Activated CD4-positive, alpha-beta memory T cell treated with anti-CD3 and anti-CD28 coated beads, Interleukin-2, amount 10 ng/mL, durations not matched to agents 7 days and 5 days (primary cell): ENCODE results near the gene APBA2. TPM values are rescaled to one million over a fixed set of nuclear protein-coding genes. Genes with fewer than 3 reads are reported as not detected.

Experiments used
- CTCF ChIA-PET: fragments of 350-600 bp; sonication (Branson Sonifier 250); formaldehyde crosslinking; loops from one replicate; lab custom pipeline; 2021; ENCODE audit warnings: antibody characterized with exemption, inconsistent platforms; lab: Charles Lee
- POLR2A ChIA-PET: fragments of 350-600 bp; sonication (Branson Sonifier 250); formaldehyde crosslinking; loops from one replicate; lab custom pipeline; 2021; ENCODE audit warnings: antibody characterized with exemption; lab: Charles Lee
- DNase-seq: peaks from one replicate; pipeline ENCODE4 v3.0.0-alpha.2; 2020
- H3K27ac Mint-ChIP-seq: one replicate; pipeline ENCODE4 v1.8.0; 2021; ENCODE audit warnings: mild to moderate bottlenecking, mixed read lengths
- H3K27me3 Mint-ChIP-seq: one replicate; pipeline ENCODE4 v1.8.0; 2021; ENCODE audit warnings: mixed read lengths
- H3K36me3 Mint-ChIP-seq: one replicate; pipeline ENCODE4 v1.8.0; 2021; ENCODE audit warnings: low read depth, mixed read lengths
- H3K4me1 Mint-ChIP-seq: one replicate; pipeline ENCODE4 v1.8.0; 2021; ENCODE audit warnings: mixed read lengths
- H3K4me3 Mint-ChIP-seq: one replicate; pipeline ENCODE4 v1.8.0; 2021; ENCODE audit warnings: mild to moderate bottlenecking, mixed read lengths
- H3K9me3 Mint-ChIP-seq: one replicate; pipeline ENCODE4 v1.8.0; 2021; ENCODE audit warnings: mixed read lengths
- total RNA-seq, 2 experiments: library from RNA; stranded (reverse); gene quantifications; one replicate each; pipeline ENCODE4 v1.2.3, GENCODE V29; 2021

Gene APBA2
- total RNA-seq, 2 experiments from 2014 or later, result 0.81 to 0.93 TPM

GRCh38 chr15:28956491-28956890 lies 70.7 kb downstream of the APBA2 start:
- peaks cover 9% of the 10 kb centered on the region for H3K27me3 Mint-ChIP-seq
- CTCF ChIA-PET, result no interaction called here
- H3K9me3 Mint-ChIP-seq, result no peaks in the 10 kb centered on the region
- H3K4me3 Mint-ChIP-seq, result no peak overlapping the region
- POLR2A ChIA-PET, result no interaction called here
- no peak overlapping the region for H3K27ac Mint-ChIP-seq
- H3K36me3 Mint-ChIP-seq, result no peaks in the 10 kb centered on the region
- DNase-seq, result no peak
- peaks cover 15% of the 10 kb centered on the region for H3K4me1 Mint-ChIP-seq

GRCh38 chr15:28957606-28958498 lies 72.1 kb downstream of the APBA2 start:
- Mint-ChIP-seq H3K27ac (no peak overlapping the region), H3K4me1 (peaks cover 15% of the 10 kb centered on the region), H3K27me3 (peaks cover 7% of the 10 kb centered on the region), H3K9me3 (no peaks in the 10 kb centered on the region), H3K4me3 (no peak overlapping the region), H3K36me3 (no peaks in the 10 kb centered on the region)
- ChIA-PET CTCF (no interaction called here), POLR2A (no interaction called here)
- DNase-seq, result no peak

DNA sequence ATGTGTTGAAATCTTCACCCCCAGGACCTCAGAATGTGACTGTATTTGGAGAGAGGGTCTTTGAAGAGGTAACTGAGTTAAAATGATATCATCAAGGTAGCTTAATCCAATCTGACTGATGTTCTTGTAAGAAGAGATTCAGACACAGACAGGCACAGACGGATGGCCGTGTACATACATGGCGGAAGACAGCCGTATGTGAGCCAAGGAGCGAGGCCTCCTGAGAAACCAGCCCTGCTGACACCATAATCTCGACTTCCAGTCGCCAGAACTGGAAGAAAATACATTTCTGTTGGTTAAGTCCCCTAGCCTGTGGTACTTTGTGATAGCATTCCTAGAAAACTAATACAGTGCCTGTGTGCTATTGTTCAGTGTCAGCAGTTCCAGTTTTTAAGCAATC lies 73.6 kb downstream of the APBA2 start:
- peaks cover 15% of the 10 kb centered on the region for H3K4me1 Mint-ChIP-seq

DNA sequence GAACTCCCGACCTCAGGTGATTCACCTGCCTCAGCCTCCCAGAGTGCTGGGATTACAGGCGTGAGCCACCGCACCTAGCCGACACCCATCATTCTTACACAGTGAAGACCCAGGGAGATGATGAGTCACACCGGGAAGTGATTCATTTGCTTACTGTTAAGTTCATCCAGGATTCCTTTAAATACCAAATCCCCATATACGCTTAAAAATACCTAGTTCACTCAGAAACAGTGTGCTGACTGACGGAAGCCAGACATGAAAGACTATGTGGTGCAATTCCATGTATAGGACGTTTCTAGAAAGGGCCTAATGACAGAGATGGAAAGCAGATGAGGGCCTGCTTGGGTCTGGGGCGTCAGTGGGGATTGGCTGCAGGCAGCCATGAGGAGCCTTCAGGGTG lies 75.2 kb downstream of the APBA2 start:
- Mint-ChIP-seq H3K4me1 (peaks cover 3% of the 10 kb centered on the region), H3K4me3 (no peak overlapping the region), H3K9me3 (no peaks in the 10 kb centered on the region), H3K27ac (no peak overlapping the region), H3K27me3 (no peaks in the 10 kb centered on the region), H3K36me3 (no peaks in the 10 kb centered on the region)
- CTCF ChIA-PET, result no interaction called here
- no peak for DNase-seq
- POLR2A ChIA-PET, result no interaction called here

More for the DNA sequence above, 73.6 kb downstream of the APBA2 start:
- no peak overlapping the region for H3K27ac Mint-ChIP-seq
- H3K9me3 Mint-ChIP-seq, result no peaks in the 10 kb centered on the region
- H3K4me3 Mint-ChIP-seq, result no peak overlapping the region
- ChIA-PET CTCF (no interaction called here), POLR2A (no interaction called here)
- H3K36me3 Mint-ChIP-seq, result no peaks in the 10 kb centered on the region
- no peaks in the 10 kb centered on the region for H3K27me3 Mint-ChIP-seq
- DNase-seq, result no peak

GRCh38 chr15:28961391-28961790 lies 75.6 kb downstream of the APBA2 start:
- no peaks in the 10 kb centered on the region for H3K9me3 Mint-ChIP-seq
- CTCF ChIA-PET, result no interaction called here
- H3K4me3 Mint-ChIP-seq, result no peak overlapping the region
- DNase-seq, result no peak
- peaks cover 3% of the 10 kb centered on the region for H3K4me1 Mint-ChIP-seq
- H3K27ac Mint-ChIP-seq, result no peak overlapping the region
- peaks cover 1% of the 10 kb centered on the region for H3K27me3 Mint-ChIP-seq
- no peaks in the 10 kb centered on the region for H3K36me3 Mint-ChIP-seq
- POLR2A ChIA-PET, result no interaction called here

DNA sequence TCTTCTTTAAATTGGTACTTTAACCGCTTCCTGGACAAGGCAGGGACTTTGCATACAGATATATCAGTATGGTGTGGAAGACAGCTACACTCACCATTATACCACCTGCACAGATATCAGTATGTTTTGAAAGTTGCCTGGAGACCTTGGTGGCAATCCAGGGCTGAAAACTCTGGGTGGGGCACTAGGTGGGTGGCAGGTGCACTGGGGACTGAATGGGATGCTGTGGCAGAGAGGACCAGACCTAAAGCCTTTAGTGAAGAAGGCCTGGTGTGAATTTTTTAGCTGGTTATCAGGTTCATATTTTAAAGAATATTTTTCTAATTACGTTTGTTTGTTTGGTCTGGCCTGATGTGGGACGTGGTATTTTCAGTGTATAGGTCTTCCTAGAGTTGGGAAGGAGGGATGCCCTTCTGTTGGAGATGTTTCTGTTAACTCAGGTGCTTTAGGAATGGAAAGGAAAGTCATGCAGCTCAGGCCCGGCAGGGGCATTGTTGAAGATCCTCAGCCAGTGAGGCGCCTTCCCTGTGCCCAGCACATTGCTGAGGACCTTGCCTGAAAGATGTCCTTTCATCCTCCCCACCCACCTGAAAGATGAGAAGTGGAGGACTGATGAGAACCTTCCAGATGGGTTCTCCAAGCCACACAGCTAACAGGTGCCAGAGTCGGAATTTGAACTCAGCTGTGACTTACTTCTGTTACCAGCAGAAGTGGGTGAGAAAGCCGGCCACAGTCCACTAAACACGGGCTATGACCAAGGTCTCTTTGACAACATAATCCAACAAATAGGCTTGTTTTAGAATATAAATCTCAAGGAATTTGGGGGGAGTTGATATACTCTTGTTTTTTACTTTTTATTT lies 77.3 kb downstream of the APBA2 start:
- ChIA-PET CTCF (no interaction called here), POLR2A (no interaction called here)
- Mint-ChIP-seq H3K9me3 (no peaks in the 10 kb centered on the region), H3K27me3 (peaks cover 1% of the 10 kb centered on the region), H3K4me3 (no peak overlapping the region), H3K27ac (no peak overlapping the region), H3K4me1 (peaks cover 3% of the 10 kb centered on the region), H3K36me3 (no peaks in the 10 kb centered on the region)
- no peak for DNase-seq

GRCh38 chr15:28963711-28964081 lies 77.9 kb downstream of the APBA2 start:
- Mint-ChIP-seq H3K9me3 (no peaks in the 10 kb centered on the region), H3K4me3 (no peak overlapping the region), H3K36me3 (no peaks in the 10 kb centered on the region), H3K4me1 (peaks cover 3% of the 10 kb centered on the region), H3K27ac (no peak overlapping the region), H3K27me3 (peaks cover 1% of the 10 kb centered on the region)
- ChIA-PET POLR2A (no interaction called here), CTCF (interaction anchor here (1.4 kb wide), 1 partner anchor 11 kb away, joined by 3 read pairs; no protein-coding TSS in a partner anchor)
- no peak for DNase-seq

GRCh38 chr15:28964098-28964497 lies 78.3 kb downstream of the APBA2 start:
- Mint-ChIP-seq H3K4me1 (peaks cover 3% of the 10 kb centered on the region), H3K27me3 (peaks cover 1% of the 10 kb centered on the region), H3K27ac (no peak overlapping the region), H3K9me3 (no peaks in the 10 kb centered on the region), H3K4me3 (no peak overlapping the region), H3K36me3 (no peaks in the 10 kb centered on the region)
- no peak for DNase-seq
- ChIA-PET CTCF (interaction anchor here (1.4 kb wide), 1 partner anchor 11 kb away, joined by 3 read pairs; no protein-coding TSS in a partner anchor), POLR2A (no interaction called here)

GRCh38 chr15:28967066-28967465 lies 81.3 kb downstream of the APBA2 start:
- Mint-ChIP-seq H3K27me3 (peaks cover 1% of the 10 kb centered on the region), H3K4me1 (peaks cover 3% of the 10 kb centered on the region), H3K9me3 (no peaks in the 10 kb centered on the region), H3K36me3 (no peaks in the 10 kb centered on the region), H3K4me3 (no peak overlapping the region), H3K27ac (no peak overlapping the region)
- POLR2A ChIA-PET, result no interaction called here
- CTCF ChIA-PET, result no interaction called here
- no peak for DNase-seq

GRCh38 chr15:28967990-28968389 lies 82.2 kb downstream of the APBA2 start:
- CTCF ChIA-PET, result no interaction called here
- Mint-ChIP-seq H3K27ac (no peak overlapping the region), H3K27me3 (peaks cover 2% of the 10 kb centered on the region), H3K4me1 (peaks cover 3% of the 10 kb centered on the region), H3K9me3 (no peaks in the 10 kb centered on the region), H3K4me3 (no peak overlapping the region), H3K36me3 (no peaks in the 10 kb centered on the region)
- POLR2A ChIA-PET, result no interaction called here
- no peak for DNase-seq

DNA sequence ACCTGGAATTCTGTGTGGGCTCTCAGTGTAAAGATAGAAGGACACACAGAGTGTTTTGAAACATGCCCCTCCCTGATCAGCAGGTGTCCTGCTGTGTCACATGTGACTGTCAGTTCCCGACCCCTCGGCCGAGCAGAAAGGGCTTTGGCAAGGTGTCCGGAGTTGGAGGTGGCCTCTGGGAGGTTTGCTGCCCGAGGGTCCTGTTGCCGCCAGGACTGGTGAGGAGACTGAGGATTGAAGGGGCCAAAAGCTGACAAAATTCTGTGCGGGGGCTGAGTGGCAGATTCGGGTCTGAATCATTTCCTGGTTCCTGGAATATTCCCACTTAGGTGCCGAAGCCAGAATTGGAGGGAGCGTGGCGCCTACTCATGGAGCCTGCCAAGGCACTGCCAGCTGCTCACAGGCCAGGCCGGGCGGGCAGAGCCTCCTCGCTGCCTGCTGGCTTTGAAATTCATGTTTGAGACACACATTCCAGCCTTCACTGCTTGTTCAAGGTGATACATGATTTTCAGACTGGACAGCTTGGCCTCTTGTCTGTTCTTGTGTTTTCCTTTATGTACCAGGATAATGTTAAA lies 83.8 kb downstream of the APBA2 start:
- Mint-ChIP-seq H3K27me3 (peaks cover 3% of the 10 kb centered on the region), H3K4me3 (no peak overlapping the region), H3K4me1 (no peaks in the 10 kb centered on the region), H3K36me3 (no peaks in the 10 kb centered on the region), H3K9me3 (no peaks in the 10 kb centered on the region), H3K27ac (no peak overlapping the region)
- ChIA-PET CTCF (no interaction called here), POLR2A (no interaction called here)
- DNase-seq, result no peak

DNA sequence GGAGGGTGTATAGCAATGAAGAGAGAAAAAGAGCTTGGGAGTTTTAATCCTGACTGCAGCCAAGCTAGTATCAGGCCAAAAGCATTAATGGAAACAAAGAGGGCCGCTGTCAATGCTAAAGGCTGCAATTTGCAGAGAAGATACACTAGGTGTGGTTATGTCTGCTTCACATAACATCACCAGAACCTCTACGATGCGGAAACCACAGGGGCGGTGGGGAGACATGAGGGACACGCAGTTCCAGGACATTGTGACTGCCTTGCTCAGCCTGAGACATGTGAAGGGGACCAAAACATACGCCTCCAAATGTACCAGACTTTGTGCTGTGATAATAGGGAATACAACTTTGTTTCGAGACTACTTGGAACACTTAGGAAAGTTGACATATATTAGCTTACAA lies 88.4 kb downstream of the APBA2 start:
- CTCF ChIA-PET, result interaction anchor here (1.1 to 1.4 kb wide), 3 partner anchors 38 to 184 kb away, joined by 3 to 5 read pairs (median 4); no protein-coding TSS in a partner anchor
- H3K4me1 Mint-ChIP-seq, result no peaks in the 10 kb centered on the region
- H3K27ac Mint-ChIP-seq, result no peak overlapping the region
- no peak overlapping the region for H3K4me3 Mint-ChIP-seq
- no peaks in the 10 kb centered on the region for H3K9me3 Mint-ChIP-seq
- POLR2A ChIA-PET, result no interaction called here
- no peak for DNase-seq
- H3K36me3 Mint-ChIP-seq, result no peaks in the 10 kb centered on the region
- peaks cover 4% of the 10 kb centered on the region for H3K27me3 Mint-ChIP-seq

DNA sequence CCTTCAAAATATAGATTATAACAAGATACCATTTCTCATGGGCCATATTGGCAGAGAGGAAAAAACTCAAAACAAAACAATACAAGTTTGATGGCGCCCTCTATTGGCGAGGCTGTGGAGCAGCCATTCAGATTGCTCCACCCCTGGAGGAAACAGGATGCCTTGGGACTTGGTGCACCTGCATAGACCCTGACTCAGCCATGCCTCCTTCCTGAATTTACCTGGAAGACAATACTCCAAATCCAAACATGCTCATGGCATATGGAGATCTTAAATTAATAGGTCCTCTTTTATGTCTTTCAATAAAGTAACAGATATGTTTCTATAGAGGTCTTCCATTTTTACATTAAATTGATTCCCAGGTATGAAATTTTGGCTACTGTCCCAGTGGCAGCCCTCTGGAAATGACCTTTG lies 90.0 kb downstream of the APBA2 start:
- H3K27ac Mint-ChIP-seq, result no peak overlapping the region
- DNase-seq, result peak; percentile 61
- POLR2A ChIA-PET, result no interaction called here
- H3K4me1 Mint-ChIP-seq, result no peaks in the 10 kb centered on the region
- H3K36me3 Mint-ChIP-seq, result no peaks in the 10 kb centered on the region
- H3K9me3 Mint-ChIP-seq, result no peaks in the 10 kb centered on the region
- peaks cover 4% of the 10 kb centered on the region for H3K27me3 Mint-ChIP-seq
- no peak overlapping the region for H3K4me3 Mint-ChIP-seq
- CTCF ChIA-PET, result interaction anchor here (0.6 to 1.4 kb wide), 8 partner anchors 11 to 190 kb away, joined by 3 to 5 read pairs (median 3); no protein-coding TSS in a partner anchor
